DND-41 (cell line): ENCODE results near the gene PRIM2.

Experiments used
- CTCF ChIP-seq: IDR thresholded peaks from 2 replicates; pipeline ENCODE4 v1.5.1; 2012; ENCODE audit warnings: borderline replicate concordance, low read length, moderate library complexity, mild to moderate bottlenecking; ENCODE audit not compliant: poor library complexity, severe bottlenecking; ENCODE audit errors: extremely low read depth
- EZH2 ChIP-seq: IDR thresholded peaks from 3 replicates; pipeline ENCODE4 v1.6.1; 2012; ENCODE audit warnings: borderline replicate concordance, low read depth, mild to moderate bottlenecking, moderate library complexity, low read length, inconsistent platforms; ENCODE audit not compliant: severe bottlenecking

GRCh38 chr6:57306273-57306672 lies 11.2 kb upstream of the PRIM2 start:
- TF ChIP-seq EZH2 (no peak), CTCF (no peak)
